Loucy (cell line): ENCODE data around the gene ZNF629.

Experiments
- EZH2phosphoT487 ChIP-seq: fragments of 200-600 bp; IDR thresholded peaks from 2 replicates; pipeline ENCODE4 v1.6.1; 2018; ENCODE audit warnings: antibody characterized with exemption, mild to moderate bottlenecking, moderate library complexity, borderline replicate concordance
- TF ChIP-seq, protein P1 (sequence below): fragments of 200-600 bp; sonication (generic); conservative IDR thresholded peaks from 2 replicates; pipeline ENCODE4 v1.5.1; 2014; ENCODE audit warnings: mild to moderate bottlenecking, antibody characterized with exemption, low read length

- TF ChIP-seq, protein P1, sequence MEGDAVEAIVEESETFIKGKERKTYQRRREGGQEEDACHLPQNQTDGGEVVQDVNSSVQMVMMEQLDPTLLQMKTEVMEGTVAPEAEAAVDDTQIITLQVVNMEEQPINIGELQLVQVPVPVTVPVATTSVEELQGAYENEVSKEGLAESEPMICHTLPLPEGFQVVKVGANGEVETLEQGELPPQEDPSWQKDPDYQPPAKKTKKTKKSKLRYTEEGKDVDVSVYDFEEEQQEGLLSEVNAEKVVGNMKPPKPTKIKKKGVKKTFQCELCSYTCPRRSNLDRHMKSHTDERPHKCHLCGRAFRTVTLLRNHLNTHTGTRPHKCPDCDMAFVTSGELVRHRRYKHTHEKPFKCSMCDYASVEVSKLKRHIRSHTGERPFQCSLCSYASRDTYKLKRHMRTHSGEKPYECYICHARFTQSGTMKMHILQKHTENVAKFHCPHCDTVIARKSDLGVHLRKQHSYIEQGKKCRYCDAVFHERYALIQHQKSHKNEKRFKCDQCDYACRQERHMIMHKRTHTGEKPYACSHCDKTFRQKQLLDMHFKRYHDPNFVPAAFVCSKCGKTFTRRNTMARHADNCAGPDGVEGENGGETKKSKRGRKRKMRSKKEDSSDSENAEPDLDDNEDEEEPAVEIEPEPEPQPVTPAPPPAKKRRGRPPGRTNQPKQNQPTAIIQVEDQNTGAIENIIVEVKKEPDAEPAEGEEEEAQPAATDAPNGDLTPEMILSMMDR = no peak
- TF ChIP-seq EZH2phosphoT487 = no peak
These were observed 11.9 kb downstream of the ZNF629 start for GRCh38 chr16:30775131-30775391.
